ENCODE measurements around the gene TFCP2L1. TPM values are rescaled to one million over a fixed set of nuclear protein-coding genes. Genes with fewer than 3 reads are reported as not detected.

TFCP2L1 gene
- total RNA-seq, 1 donor from 2014 or later: 12.3 TPM

GRCh38 chr2:121287956-121288355 is 3.0 kb upstream of the TFCP2L1 start:
- TF ChIP-seq CTCF (conservative IDR thresholded peaks at IDR 0.05; ENCODE audit: low read depth, low read length): no peak
- no peak for DNase-seq (ENCODE audit: low read depth)
- no peak overlapping the region for H3K4me3 ChIP-seq (ENCODE audit: low read depth, low read length)

GRCh38 chr2:121287146-121287798 is 2.3 kb upstream of the TFCP2L1 start:
- no peak overlapping the region for H3K4me3 ChIP-seq (ENCODE audit: low read depth, low read length)
- no peak for TF ChIP-seq CTCF (conservative IDR thresholded peaks at IDR 0.05; ENCODE audit: low read depth, low read length)
- DNase-seq (ENCODE audit: low read depth): no peak

- no peak for TF ChIP-seq CTCF (conservative IDR thresholded peaks at IDR 0.05; ENCODE audit: low read depth, low read length)
- H3K4me3 ChIP-seq (ENCODE audit: low read depth, low read length): no peak overlapping the region
Observed at GRCh38 chr2:121286506-121286905, 1.5 kb upstream of the TFCP2L1 start.

GRCh38 chr2:121285926-121286325 is 924 bp upstream of the TFCP2L1 start:
- TF ChIP-seq CTCF (conservative IDR thresholded peaks at IDR 0.05; ENCODE audit: low read depth, low read length): no peak
- DNase-seq (ENCODE audit: low read depth): no peak
- H3K4me3 ChIP-seq (ENCODE audit: low read depth, low read length): no peak overlapping the region

More at GRCh38 chr2:121286506-121286905, 1.5 kb upstream of the TFCP2L1 start:
- DNase-seq (ENCODE audit: low read depth): no peak

GRCh38 chr2:121283670-121284462 is 1.1 kb downstream of the TFCP2L1 start:
- H3K4me3 ChIP-seq (ENCODE audit: low read depth, low read length): peak overlapping the region; percentile 81
- no peak for DNase-seq (ENCODE audit: low read depth)

GRCh38 chr2:121282800-121283385 is 2.1 kb downstream of the TFCP2L1 start:
- TF ChIP-seq CTCF (conservative IDR thresholded peaks at IDR 0.05; ENCODE audit: low read depth, low read length): no peak
- DNase-seq (ENCODE audit: low read depth): no peak
- peak overlapping the region; percentile 81 for H3K4me3 ChIP-seq (ENCODE audit: low read depth, low read length)

More at GRCh38 chr2:121283670-121284462, 1.1 kb downstream of the TFCP2L1 start:
- TF ChIP-seq CTCF (conservative IDR thresholded peaks at IDR 0.05; ENCODE audit: low read depth, low read length): no peak
